Jurkat, Clone E6-1 (cell line): ENCODE results near the gene FAM53B.
A peak's percentile ranks its signal among the peaks of the same experiment; 100 is the strongest.
"Not testable (repeated sequence)": the region's sequence is repeated elsewhere in the genome, so short reads cannot be mapped to it uniquely, and the experiment has no call there.

ENCODE experiments used
- DNase-seq: peaks from one replicate; pipeline ENCODE4 v3.0.0-alpha.2; 2011; ENCODE audit warnings: low read depth, low spot score
- H3K4me3 ChIP-seq: 2 replicates; pipeline ENCODE4 v1.5.1; 2011; ENCODE audit warnings: mild to moderate bottlenecking, low read length, control low read depth, moderate library complexity

FAM53B gene

DNA sequence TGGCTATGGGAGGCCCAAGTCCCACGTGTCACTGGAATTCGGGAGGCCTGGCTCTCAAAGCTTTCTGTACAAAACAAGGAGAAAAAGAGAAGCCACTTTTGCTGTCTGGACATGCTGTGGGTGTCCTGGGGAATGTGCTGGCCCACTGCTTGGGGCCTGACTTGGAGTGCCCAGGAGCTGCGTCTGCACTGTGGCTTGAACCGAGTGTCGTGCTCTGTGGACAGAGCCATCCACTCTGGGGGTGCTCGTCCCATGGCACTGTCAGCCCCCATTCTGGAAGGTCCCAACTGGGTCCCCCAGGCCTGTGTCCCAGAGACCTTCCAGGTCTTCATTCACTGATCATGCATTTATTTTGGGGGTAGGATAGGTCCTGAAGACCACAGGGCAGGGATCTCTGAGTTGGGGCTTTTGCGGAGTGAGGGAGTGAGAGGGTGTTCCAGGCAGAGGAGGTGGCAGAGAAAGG lies 144.6 kb downstream of the FAM53B start:
- no peak overlapping the region for H3K4me3 ChIP-seq
- no peak for DNase-seq

DNA sequence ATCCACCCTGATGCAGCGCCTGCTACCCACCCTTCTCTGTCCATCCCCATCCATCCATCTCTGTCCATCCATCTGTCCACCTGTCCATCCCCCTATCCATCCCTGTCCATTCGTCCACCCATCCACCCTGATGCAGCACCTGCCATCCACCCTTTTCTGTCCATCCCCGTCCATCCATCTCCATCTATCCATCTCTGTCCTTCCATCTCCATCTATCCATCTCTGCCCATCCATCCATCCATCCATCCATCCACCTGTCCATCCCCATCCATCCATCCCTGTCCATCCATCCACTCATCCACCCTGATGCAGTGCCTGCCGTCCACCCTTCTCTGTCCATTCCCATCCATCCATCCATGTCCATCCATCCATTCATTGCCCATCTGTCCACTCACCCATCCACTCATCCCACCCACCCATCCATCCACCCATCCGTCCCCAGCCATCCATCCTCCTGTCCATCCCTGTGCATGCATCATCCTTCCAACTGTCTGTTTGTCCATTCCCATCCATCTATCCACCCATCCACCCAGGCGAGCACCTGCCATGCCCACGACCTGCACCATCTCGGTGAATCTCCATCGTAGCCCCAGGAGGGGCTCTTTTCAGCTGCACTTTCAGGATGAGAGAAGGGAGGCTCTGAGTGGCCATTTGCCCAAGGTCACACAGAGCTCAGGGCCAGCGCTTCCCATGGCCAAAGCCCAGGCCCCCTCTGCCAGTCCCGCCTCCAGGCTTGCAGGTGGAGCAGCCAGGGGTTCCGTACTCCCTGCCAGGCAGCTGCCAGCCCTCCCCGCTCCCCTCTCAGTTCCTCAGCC lies 145.2 kb downstream of the FAM53B start:
- H3K4me3 ChIP-seq, result no peak overlapping the region
- DNase-seq, result no peak

DNA sequence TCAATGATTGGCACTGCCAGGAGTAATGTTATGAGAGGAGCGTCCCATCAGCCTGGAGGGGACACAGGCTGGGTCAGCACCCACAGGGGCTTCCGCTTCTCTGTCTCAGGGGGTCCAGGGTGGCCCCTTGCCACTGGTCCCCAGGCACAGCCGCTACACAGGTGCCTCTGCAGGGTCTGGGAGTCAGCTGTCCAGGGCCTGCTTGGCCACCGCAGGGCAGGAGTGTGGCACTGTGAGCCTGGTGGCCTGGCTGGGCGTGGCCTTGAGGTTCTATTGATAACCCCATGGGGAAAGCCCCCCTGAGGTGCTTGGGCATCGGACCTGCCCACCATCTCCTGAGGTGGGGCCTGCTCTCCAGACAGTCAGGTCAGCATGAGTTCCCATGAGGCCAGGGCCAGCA lies 146.0 kb downstream of the FAM53B start:
- no peak overlapping the region for H3K4me3 ChIP-seq
- no peak for DNase-seq

DNA sequence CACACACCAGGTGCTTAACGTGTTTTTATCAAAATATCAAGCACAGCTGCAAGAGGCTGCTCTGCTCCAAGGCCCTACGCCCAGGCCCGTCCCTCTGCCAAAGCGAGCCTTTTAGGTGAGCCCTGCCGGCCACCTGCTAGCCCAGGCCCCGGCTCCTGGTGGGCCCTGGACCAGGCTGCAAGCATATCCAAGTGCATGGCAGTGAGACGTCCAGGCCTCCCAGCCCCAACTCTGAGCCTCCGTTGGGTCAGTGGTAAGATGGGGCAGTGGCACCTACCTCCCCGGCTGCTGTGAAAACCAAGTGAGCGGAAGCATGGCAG lies 146.4 kb downstream of the FAM53B start:
- H3K4me3 ChIP-seq, result no peak overlapping the region
- no peak for DNase-seq

DNA sequence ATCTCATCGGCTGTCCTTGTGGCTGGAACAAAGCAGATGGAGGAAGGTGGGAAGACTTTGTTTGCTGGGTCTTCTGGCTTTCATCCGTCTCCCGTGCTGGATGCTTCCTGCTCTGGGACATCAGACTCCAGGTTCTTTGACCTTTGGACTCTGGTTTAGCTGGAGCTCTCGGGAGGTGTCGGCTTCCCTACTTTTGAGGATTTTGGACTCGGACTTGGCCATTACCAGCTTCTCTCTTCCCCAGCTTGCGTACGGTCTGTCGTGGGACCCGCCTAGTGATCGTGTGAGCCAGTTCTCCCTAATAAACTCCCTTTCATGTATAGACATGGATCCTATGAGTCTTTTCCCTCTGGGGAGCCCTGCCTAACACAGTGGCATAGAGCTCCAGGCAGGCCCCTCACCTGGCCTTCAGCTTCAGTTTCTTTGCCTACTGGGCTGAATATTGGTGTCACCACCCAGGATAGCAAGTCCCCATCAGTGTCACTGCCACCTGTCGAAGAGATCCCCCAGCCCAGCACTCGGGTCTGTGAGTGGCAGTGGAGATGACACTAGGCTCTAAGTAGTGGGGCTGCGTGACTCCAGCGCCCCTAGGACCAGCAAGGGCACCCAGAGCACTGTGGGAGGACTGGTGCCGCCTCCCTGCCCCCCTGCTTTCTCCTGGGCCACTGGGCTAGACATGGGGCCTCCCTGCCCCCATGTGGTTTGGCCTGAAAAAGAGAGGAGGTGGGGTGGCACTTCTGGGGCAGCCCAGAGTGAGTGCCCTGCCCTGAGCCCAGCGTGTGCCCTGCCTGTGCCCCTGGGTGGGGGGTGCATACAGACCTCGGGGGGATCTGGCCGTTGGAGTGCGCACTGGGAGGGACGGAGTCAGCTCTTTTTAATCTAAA lies 147.0 kb downstream of the FAM53B start:
- no peak for DNase-seq
- H3K4me3 ChIP-seq, result no peak overlapping the region

DNA sequence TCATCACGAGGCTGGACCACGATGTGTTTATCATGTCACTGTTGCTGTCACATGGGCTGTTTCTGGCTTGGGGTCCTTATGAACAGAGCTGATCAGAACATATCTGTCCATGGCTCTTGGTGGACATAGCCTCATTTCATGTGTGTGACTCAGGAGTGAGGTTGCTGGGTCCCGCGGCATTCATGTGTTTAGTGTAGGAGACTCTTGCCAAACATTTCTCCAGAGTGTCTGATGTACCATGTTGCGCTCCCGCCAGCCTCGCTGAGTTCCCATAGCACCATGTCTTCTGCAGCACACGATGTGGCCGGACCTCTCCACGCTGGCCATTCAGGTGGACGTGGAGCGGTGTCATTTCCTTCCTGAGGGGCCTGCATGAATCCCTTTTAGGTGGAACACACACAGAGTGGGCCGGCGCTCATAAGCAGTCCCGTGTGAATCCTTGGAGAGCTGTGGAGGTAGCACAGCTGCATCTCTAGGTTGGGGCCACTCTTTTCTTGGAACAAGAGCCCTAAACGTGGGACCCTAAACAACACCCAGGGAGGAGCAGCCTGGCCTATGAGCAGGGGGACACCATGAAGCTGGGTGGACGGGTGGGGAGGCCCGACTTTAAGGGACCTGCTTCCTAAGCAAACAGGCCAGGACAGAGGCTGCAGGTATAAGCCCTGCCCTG lies 147.9 kb downstream of the FAM53B start:
- DNase-seq, result no peak
- H3K4me3 ChIP-seq, result no peak overlapping the region

DNA sequence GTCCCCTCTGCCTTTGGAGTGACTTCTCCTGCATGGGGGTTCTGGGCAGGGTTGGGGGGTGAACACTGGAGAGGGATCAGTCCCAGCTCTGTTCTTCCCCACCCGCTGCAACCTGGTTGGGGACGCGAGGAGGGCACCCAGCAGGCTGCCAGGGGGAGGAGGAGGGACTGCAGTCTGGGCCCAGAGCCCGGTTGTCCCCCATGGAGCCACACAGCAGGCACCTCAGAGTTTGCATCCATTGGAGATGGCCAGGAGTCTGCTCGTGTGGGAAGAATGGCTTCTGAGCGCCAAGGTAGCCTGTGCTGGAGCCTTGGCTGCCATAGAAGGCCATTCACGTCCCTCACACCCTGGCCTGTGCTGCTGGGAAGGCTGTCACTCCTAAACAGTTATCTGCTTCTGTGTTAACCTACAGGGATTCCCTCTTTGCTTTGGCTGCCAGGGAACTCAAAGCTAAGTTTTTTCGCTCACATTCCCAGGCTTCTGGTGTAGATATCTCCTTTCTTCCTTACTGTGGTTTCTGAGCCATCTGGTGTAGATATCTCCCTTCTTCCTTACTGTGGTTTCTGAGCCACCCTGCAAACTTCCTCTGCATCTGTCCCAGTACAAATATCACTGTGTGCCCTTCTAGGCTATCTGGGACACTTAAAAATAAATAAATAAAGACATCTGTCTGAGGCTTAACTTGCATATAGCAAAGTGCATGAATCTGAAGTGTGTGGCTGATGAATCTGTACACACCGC lies 148.9 kb downstream of the FAM53B start:
- no peak overlapping the region for H3K4me3 ChIP-seq
- peak; percentile 54 for DNase-seq

DNA sequence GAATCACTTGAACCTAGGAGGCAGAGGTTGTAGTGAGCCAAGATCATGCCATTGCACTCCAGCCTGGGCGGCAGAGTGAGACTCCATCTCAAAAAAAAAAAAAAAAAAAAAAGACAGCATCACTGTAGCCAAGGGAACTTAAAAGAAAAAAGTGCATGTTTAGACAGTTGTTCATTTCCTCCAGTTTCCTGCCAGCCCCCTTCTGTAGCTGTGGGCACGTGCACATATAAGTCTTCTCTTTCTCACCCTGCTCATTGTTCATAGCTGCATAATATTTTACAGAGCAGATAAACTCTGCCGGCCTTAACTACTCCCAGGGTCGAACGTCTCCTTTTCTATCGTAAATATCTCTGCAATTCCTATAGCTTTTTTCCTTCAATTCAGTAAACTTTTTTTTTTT lies 149.9 kb downstream of the FAM53B start:
- H3K4me3 ChIP-seq, result no peak overlapping the region
- DNase-seq, result peak; percentile 47

DNA sequence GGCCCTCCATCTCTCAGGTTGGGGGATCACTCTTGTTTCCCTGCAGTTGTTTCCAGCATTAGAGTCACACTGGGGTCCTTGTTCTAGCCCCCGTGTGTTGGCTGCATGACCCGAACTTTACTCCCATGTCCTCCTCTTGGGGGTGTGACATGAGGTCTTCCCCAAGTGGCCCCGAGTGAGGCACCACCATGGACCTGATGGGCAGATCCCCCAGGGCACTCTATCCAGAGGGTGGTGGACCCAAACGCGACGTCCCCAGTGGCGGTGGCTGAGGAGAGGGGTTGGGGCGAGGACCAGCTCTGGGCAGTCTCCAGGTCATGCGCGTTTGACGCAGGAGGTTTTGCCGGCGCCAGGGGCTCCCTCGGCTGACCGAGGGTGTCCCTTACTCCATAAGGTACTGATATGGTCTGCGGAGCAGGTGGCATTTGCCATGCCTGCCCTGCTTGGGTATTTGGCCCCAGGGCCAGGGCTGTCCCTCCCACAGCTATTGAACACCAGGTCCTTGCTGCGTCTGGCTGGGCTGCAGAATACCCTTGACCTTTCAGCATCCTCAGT lies 150.7 kb downstream of the FAM53B start:
- H3K4me3 ChIP-seq, result no peak overlapping the region
- DNase-seq, result no peak

DNA sequence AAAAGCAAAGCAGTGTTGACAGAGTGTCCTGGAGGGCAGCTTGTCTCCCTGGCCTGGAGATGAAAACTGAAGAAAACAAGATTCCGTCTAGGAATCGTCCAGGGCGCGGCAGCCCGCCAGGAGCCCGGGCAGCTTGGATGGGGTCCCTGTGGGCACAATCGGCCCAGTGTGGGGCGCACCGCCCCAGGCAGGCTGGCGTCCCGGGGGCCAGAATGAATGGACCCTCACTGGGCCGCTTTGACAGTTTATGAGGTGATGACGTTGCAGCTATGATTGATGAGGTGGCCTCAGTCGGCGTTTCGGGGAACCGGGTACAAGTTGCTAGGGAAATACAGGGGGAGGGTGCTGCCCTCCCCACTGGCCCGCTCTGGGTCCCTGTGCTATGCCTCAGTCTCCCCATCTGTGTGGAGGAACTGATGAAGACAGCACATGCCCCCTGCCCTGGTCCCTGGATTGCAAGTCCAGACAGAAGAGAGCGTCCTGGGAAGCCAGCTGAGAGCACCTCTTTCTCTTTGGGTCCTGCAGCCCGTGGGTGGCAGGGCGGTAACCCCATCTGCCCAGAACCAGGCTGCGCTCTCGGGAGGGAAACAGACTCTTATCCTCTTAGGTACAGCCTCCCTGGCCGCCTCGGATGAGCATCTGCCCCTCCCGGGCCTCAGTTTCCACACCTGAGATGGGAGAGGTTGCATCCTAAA lies 151.3 kb downstream of the FAM53B start:
- no peak overlapping the region for H3K4me3 ChIP-seq
- no peak for DNase-seq

DNA sequence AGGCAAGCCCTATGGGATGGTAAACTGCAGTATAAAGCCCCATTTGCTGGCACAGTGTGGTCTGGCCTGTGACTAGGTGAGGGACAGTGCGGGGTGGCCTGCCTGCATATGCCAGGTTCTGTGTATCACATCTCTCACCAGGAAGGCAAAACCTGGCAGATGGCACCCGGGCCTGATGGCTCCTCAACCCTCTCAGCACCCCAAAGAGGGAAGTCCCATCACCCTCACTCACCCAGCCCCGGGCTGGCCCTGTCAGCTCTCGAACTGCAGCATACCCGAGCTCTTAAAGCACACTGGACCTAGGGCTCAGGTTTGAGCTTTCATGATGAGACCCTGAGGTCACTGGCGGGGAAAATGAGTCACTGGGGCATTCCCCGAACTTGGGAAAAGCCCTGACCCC lies 152.1 kb downstream of the FAM53B start:
- no peak overlapping the region for H3K4me3 ChIP-seq
- DNase-seq, result no peak

DNA sequence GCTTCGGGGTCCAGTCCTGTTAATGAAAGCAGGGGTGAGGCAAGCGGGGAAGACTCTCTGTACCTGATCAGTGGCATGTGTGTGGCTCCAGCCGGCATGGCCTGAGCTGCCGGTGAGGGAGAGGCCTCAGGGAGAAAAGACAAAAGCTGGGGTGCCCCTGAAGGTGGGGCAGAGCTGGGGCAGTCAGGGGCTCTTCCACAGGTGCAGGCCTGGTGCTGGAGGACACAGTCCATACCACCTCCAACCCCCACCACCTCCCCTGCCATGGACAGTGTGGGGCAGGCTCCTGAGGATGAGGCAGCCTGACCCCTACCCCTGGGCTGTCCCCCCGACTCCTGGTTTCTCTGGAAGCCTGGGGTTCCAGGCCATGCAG lies 153.1 kb downstream of the FAM53B start:
- no peak for DNase-seq
- no peak overlapping the region for H3K4me3 ChIP-seq

DNA sequence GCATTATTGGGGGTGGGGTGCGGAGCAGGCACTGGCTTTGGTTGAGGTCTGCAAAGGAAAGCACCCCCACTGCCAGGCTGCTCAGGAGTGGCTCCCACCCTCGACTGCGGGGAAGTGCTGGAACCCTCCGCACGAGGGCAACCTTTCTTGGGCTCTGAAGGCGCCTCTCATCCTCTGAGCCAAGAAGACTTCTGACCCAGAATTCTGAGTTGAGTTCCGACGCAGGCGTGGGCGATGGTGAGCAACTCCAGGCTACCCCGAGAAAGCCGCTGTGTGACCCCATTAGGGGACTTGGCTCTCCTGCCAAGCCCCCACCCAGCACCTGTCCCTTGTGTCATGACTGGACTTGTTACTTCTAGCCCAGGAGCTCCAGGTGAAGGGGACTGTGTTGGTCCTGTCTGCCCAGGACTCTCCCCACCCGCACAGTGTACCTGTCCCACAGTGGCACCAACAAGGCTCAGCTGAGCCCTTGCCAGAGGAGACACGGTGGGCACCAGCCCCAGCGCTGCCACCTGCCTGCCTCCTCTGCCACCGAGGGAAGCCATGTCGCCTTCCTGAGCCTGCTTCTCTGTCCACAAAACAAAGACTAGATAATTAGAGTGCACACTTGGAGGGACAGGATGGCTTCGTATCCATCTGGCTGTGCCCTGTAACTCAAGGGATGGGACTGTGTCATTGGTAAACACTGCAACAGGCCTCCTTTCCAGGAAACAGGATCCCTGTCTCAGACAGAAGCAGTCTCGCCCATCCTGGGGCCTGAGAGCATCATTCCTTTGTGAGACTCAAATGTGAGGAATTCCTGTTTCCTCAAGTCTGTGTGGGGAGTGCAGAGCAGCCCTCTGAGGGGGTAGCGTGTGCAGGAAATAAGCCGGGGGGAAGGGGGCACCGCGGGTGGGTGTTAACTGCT lies 153.7 kb downstream of the FAM53B start:
- no peak overlapping the region for H3K4me3 ChIP-seq
- DNase-seq, result no peak

DNA sequence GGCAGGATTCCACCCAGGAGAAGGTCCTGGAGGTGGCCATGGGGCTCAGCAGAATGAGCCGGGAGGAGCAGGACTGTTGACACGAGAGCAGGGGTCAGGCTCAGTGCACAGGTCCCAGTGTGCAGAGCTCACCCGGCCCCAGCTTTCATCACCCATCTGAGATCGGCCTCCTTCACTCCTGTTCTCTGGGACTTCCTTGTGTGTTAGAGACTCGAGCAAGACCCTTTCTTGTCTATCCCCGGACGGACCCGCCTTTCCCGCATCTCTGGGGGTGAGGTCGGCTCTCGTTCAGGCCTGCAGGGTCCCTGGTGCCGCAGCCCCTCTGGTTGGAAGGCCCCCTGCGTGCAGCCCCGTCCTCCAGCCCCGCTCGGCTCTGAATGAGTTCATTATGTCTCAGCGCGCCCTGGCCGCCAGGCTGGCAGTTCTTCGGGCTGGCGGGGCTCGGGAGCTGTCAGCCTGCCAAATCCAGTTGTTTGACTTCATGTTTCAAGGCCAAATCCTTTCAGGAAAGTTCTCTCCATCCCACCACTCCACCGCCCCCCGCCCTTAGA lies 154.6 kb downstream of the FAM53B start:
- DNase-seq, result no peak
- no peak overlapping the region for H3K4me3 ChIP-seq

DNA sequence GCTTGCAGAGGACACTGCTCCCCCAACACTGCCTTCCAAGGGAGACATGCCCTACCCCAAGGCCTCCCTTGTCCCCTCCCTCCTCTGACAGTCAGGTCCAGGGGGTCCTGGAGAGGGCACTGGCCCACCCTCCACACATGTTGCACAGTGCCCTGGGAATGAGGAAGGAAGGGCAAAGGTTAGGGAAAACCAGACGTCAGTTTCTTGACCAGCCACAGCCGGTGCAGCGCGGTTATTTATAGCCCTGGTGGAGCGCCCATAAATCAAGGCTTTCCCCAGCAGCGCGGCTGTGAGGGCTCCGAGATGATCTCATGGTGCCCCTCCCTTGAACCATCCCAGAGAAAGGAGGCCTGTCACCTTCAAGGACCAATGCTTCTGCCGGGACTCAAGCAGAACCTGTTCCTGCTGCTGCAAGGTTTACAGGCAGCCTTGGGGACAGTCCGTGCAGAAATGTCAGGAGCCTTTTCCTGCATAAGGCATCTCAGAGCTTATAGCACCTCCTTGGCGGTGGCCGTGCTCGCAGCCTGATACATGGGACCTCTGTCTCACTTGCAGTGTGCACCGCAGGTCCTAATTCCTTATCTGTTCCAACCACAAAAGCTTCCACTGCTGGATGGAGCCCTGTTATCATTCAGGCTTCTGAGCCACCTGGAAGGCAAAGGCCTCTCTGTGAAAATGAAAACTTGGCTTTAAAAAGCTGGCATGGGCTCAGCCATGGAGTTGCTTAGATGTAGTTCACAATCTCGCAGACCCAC lies 155.3 kb downstream of the FAM53B start:
- no peak overlapping the region for H3K4me3 ChIP-seq
- no peak for DNase-seq

DNA sequence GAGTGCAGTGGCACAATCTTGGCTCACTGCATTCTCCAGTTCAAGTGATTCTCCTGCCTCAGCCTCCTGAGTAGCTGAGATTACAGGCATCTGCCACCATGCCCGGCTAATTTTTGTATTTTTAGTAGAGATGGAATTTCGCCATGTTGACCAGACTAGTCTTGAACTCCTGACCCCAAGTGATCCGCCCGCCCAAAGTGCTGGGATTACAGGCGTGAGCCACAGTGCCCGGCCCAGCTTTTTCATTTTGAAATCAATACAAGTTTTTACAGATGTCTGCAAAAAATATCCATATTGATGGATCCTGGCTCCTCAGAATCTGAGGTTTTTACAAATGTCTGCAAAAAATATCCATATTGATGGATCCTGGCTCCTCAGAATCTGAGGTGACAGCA lies 155.8 kb downstream of the FAM53B start:
- not testable (repeated sequence) for DNase-seq, H3K4me3 ChIP-seq

DNA sequence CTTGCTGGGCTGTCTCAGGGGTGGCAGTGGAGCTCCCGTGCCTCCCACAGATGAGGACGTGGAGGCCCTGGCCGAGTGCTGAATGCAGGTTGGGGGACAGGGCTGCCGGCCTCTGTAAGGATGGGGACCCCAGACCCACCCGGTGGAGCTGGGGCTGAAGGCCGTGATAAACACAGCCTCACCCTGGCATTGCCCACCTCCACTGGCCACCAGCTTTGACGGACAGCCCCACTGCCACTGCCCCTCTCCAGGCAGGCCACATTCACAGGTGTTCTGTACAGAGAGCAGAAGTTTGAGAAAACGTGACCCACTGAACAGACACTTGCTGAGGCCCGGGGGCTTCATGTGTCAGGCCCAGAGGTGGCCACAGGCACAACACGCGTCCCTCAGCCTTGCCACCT lies 156.4 kb downstream of the FAM53B start:
- H3K4me3 ChIP-seq, result no peak overlapping the region
- no peak for DNase-seq
